Lower lobe of right lung (tissue), 2 donors: Measurements from ENCODE around the gene CKMT2. TPM values are rescaled to one million over a fixed set of nuclear protein-coding genes. Genes with fewer than 3 reads are reported as not detected.

Experiments used
- ATAC-seq, 2 donors: fragments of 200-7000 bp; cut with Tn5 transposase; one replicate each; pipeline ENCODE4 v1.9.1; 2020 to 2022; ENCODE audit warnings: mild to moderate bottlenecking in 2 of 2, moderate library complexity in 2 of 2
- DNase-seq: peaks from one replicate; pipeline ENCODE4 v3.0.0-alpha.2; 2020
- H3K27ac ChIP-seq: fragments of 200-600 bp; one replicate; pipeline ENCODE4 v1.8.0; 2022
- H3K27me3 ChIP-seq: fragments of 200-600 bp; one replicate; pipeline ENCODE4 v1.8.0; 2022; ENCODE audit warnings: low read depth
- H3K36me3 ChIP-seq: fragments of 200-600 bp; one replicate; pipeline ENCODE4 v1.8.0; 2022; ENCODE audit warnings: mild to moderate bottlenecking
- H3K4me1 ChIP-seq: fragments of 200-600 bp; one replicate; pipeline ENCODE4 v1.8.0; 2022
- H3K4me3 ChIP-seq: fragments of 200-600 bp; one replicate; pipeline ENCODE4 v1.8.0; 2022; ENCODE audit warnings: mild to moderate bottlenecking
- H3K9me3 ChIP-seq: fragments of 200-600 bp; one replicate; pipeline ENCODE4 v1.8.0; 2022
- CTCF ChIP-seq: fragments of 200-600 bp; IDR thresholded peaks from one replicate; pipeline ENCODE4 v1.8.0; 2022; ENCODE audit warnings: antibody characterized with exemption, mild to moderate bottlenecking
- intact Hi-C: fragments of 100-400 bp; cut with DNase I; formaldehyde crosslinking; loops from one replicate; pipeline ENCODE4 v1.11.0; 2022
- total RNA-seq: library from RNA; stranded (reverse); fragmentation: NEBNext Ultra II Directional; extraction: Animal tissue kit (Norgen Biotek cat#: 25700); gene quantifications from one replicate; pipeline ENCODE4 v1.2.1, GENCODE V29; 2021
- donor health status: DM: no; HTN: yes; CAD: no; lungs with severe emphysema.

The CKMT2 gene
- total RNA-seq, 1 donor from 2014 or later: 1.4 TPM

- no peak for ATAC-seq
- H3K27ac ChIP-seq: no peak overlapping the region
- H3K9me3 ChIP-seq: no peaks in the 10 kb centered on the region
- intact Hi-C loops: no loop called here
- TF ChIP-seq CTCF: no peak
- H3K4me3 ChIP-seq: no peak overlapping the region
- H3K4me1 ChIP-seq: peaks cover 3% of the 10 kb centered on the region
- no peaks in the 10 kb centered on the region for H3K27me3 ChIP-seq
- DNase-seq: no peak
- no peaks in the 10 kb centered on the region for H3K36me3 ChIP-seq
Measured at GRCh38 chr5:81189875-81190498, 43.1 kb upstream of the CKMT2 start.

- no peak for TF ChIP-seq CTCF
- ATAC-seq (no peak), DNase-seq (no peak)
- Histone ChIP-seq H3K27ac (no peak overlapping the region), H3K4me1 (peaks cover 10% of the 10 kb centered on the region), H3K4me3 (no peak overlapping the region), H3K36me3 (no peaks in the 10 kb centered on the region), H3K27me3 (no peaks in the 10 kb centered on the region), H3K9me3 (no peaks in the 10 kb centered on the region)
- intact Hi-C loops: no loop called here
Measured at GRCh38 chr5:81191726-81192372, 41.3 kb upstream of the CKMT2 start.

- peaks cover 10% of the 10 kb centered on the region for H3K4me1 ChIP-seq
- no peak overlapping the region for H3K27ac ChIP-seq
- ATAC-seq (no peak), DNase-seq (no peak)
- no peak overlapping the region for H3K4me3 ChIP-seq
- intact Hi-C loops: no loop called here
- no peaks in the 10 kb centered on the region for H3K36me3 ChIP-seq
- H3K9me3 ChIP-seq: no peaks in the 10 kb centered on the region
- no peak for TF ChIP-seq CTCF
- no peaks in the 10 kb centered on the region for H3K27me3 ChIP-seq
Measured at GRCh38 chr5:81192373-81192750, 40.8 kb upstream of the CKMT2 start.

- Histone ChIP-seq H3K27ac (no peak overlapping the region), H3K36me3 (no peaks in the 10 kb centered on the region), H3K9me3 (no peaks in the 10 kb centered on the region), H3K4me3 (no peak overlapping the region), H3K4me1 (peaks cover 10% of the 10 kb centered on the region), H3K27me3 (no peaks in the 10 kb centered on the region)
- intact Hi-C loops: no loop called here
- DNase-seq: peak; percentile 85
- TF ChIP-seq CTCF: peak; percentile 92
- peak; percentile 97 to 98 for ATAC-seq
Measured at GRCh38 chr5:81194633-81195334, 38.3 kb upstream of the CKMT2 start.

- H3K4me1 ChIP-seq: peaks cover 10% of the 10 kb centered on the region
- intact Hi-C loops: no loop called here
- no peaks in the 10 kb centered on the region for H3K36me3 ChIP-seq
- no peak overlapping the region for H3K27ac ChIP-seq
- ATAC-seq (no peak), DNase-seq (no peak)
- no peak for TF ChIP-seq CTCF
- no peaks in the 10 kb centered on the region for H3K27me3 ChIP-seq
- no peaks in the 10 kb centered on the region for H3K9me3 ChIP-seq
- no peak overlapping the region for H3K4me3 ChIP-seq
Measured at GRCh38 chr5:81195335-81195929, 37.7 kb upstream of the CKMT2 start.
